ENCODE data around the gene DENND5B. TPM values are rescaled to one million over a fixed set of nuclear protein-coding genes. Genes with fewer than 3 reads are reported as not detected.

Gene DENND5B
- total and polyA plus RNA-seq, 12 donors: 5.2 to 60.8 (median 45.3) TPM

DNA sequence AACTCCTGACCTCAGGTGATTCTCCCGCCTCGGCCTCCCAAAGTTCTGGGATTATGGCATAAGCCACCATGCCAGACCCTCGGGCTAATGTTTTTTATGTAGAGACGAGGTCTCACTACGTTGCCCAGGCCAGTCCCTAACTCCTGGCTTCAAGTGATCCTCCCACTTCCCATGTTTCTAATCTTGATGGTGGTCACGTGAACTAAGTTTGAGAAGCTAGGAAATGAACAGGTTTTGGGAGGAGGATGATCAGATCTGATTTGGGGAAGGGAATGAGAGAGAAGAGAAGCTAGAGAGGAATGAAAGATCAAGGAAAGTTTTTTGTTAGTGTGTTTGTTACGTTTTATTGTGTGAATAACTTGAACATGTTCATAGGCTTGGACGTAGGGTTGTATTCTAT is 247.8 kb downstream of the DENND5B start:
- no peak overlapping the region for H3K4me3 ChIP-seq
- 79 to 90% methylated on average over 8 of the region's 8 CpGs for WGBS, 2 donors
- no peaks in the 10 kb centered on the region for H3K4me1 ChIP-seq
- TF ChIP-seq, protein P1, sequence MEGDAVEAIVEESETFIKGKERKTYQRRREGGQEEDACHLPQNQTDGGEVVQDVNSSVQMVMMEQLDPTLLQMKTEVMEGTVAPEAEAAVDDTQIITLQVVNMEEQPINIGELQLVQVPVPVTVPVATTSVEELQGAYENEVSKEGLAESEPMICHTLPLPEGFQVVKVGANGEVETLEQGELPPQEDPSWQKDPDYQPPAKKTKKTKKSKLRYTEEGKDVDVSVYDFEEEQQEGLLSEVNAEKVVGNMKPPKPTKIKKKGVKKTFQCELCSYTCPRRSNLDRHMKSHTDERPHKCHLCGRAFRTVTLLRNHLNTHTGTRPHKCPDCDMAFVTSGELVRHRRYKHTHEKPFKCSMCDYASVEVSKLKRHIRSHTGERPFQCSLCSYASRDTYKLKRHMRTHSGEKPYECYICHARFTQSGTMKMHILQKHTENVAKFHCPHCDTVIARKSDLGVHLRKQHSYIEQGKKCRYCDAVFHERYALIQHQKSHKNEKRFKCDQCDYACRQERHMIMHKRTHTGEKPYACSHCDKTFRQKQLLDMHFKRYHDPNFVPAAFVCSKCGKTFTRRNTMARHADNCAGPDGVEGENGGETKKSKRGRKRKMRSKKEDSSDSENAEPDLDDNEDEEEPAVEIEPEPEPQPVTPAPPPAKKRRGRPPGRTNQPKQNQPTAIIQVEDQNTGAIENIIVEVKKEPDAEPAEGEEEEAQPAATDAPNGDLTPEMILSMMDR (IDR thresholded peaks at IDR 0.05): no peak
- H3K36me3 ChIP-seq: no peaks in the 10 kb centered on the region
- ATAC-seq (no peak), DNase-seq (no peak)
- no peaks in the 10 kb centered on the region for H3K27me3 ChIP-seq
- no peaks in the 10 kb centered on the region for H3K9me3 ChIP-seq
- intact Hi-C loops (cut with DNase I): no loop called here
- no peak overlapping the region for H3K27ac ChIP-seq

DNA sequence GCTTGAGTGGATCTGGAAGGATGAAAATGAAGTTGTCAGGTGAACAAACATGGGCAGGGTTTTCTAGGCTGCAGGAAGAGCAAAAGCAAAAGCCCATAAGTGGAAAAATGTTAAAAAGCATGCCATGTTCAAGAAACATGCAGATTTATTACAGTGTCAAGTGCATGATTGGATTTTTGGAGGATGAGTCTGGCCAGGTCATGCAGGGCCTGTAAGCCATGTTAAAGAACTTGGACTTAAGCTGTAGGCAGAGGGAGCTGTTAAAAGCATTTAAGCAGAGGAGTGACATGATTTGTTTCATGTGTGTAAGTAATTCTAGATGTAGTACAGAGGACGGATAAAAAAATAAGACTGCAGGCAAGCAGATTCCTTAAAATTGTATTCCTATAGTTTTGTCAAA is 248.7 kb downstream of the DENND5B start:
- Histone ChIP-seq H3K36me3 (no peaks in the 10 kb centered on the region), H3K27me3 (no peaks in the 10 kb centered on the region), H3K27ac (no peak overlapping the region), H3K9me3 (no peaks in the 10 kb centered on the region), H3K4me3 (no peak overlapping the region), H3K4me1 (no peaks in the 10 kb centered on the region)
- TF ChIP-seq, protein P1 (IDR thresholded peaks at IDR 0.05): no peak
- 78 to 88% methylated on average over 1 of the region's 1 CpG for WGBS, 2 donors
- no peak for DNase-seq
- intact Hi-C loops (cut with DNase I): no loop called here
- no peak for ATAC-seq

- intact Hi-C loops (cut with DNase I): no loop called here
- 82% methylated on average over 10 of the region's 10 CpGs for WGBS, 2 donors
- TF ChIP-seq, protein P1 (IDR thresholded peaks at IDR 0.05): no peak
Observed at GRCh38 chr12:31339831-31340622, 250.9 kb downstream of the DENND5B start.

DNA sequence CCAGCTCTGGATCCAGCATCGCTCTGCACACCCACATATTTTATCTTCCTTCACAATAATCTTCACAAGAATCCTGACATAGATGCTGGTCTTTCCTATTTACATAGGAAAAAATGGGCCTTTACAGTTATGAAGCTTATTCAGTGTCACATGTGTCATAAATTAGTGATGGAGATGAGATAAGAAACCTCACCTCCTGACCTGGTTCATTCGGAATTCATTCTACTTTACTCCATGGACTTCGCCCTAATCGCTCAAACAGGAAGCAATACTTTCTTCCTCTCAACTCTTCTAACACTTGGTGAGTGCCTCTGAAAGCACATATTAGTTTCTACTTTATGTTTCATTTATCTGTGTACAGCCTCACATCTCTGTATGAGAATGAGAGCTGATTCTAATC is 253.0 kb downstream of the DENND5B start:
- ATAC-seq: no peak
- TF ChIP-seq, protein P1 (IDR thresholded peaks at IDR 0.05): no peak
- Histone ChIP-seq H3K4me1 (no peaks in the 10 kb centered on the region), H3K4me3 (no peak overlapping the region), H3K27ac (no peak overlapping the region), H3K27me3 (no peaks in the 10 kb centered on the region), H3K9me3 (no peaks in the 10 kb centered on the region), H3K36me3 (no peaks in the 10 kb centered on the region)
- 63 to 73% methylated on average over 4 of the region's 4 CpGs for WGBS, 2 donors
- no peak for DNase-seq
- intact Hi-C loops (cut with DNase I): no loop called here

More at GRCh38 chr12:31339831-31340622, 250.9 kb downstream of the DENND5B start:
- H3K27me3 ChIP-seq: no peaks in the 10 kb centered on the region
- H3K36me3 ChIP-seq: no peaks in the 10 kb centered on the region
- no peak for DNase-seq
- ATAC-seq: no peak
- no peak overlapping the region for H3K27ac ChIP-seq
- no peaks in the 10 kb centered on the region for H3K4me1 ChIP-seq
- no peak overlapping the region for H3K4me3 ChIP-seq
- no peaks in the 10 kb centered on the region for H3K9me3 ChIP-seq

Other genes with a start within 250 kb of the DENND5B start
- 1 to 10 TPM; 5.5 to 8.7 (median 6.2) TPM for gene ETFBKMT, start 68.6 kb upstream of the DENND5B start, total RNA-seq
- gene ETFBKMT, start 68.6 kb upstream of the DENND5B start, polyA plus RNA-seq: 1 to 10 TPM; 1.7 to 2.7 TPM
- gene AMN1, start 137.9 kb upstream of the DENND5B start, total RNA-seq: 10 to 100 TPM; 12.7 to 24.9 (median 14.6) TPM
- 10 to 100 TPM; 11.3 to 12.1 TPM for gene AMN1, start 137.9 kb upstream of the DENND5B start, polyA plus RNA-seq

Measured in heart right ventricle (tissue), 16 donors.